CD4-positive, alpha-beta T cell treated with Interleukin-4 for 1 hour (primary cell): ENCODE measurements around the gene UGGT1.

Experiments
- DNase-seq, 2 donors: peaks; one replicate each; pipeline ENCODE4 v3.0.0-alpha.2; 2020 to 2022

The UGGT1 gene

DNA sequence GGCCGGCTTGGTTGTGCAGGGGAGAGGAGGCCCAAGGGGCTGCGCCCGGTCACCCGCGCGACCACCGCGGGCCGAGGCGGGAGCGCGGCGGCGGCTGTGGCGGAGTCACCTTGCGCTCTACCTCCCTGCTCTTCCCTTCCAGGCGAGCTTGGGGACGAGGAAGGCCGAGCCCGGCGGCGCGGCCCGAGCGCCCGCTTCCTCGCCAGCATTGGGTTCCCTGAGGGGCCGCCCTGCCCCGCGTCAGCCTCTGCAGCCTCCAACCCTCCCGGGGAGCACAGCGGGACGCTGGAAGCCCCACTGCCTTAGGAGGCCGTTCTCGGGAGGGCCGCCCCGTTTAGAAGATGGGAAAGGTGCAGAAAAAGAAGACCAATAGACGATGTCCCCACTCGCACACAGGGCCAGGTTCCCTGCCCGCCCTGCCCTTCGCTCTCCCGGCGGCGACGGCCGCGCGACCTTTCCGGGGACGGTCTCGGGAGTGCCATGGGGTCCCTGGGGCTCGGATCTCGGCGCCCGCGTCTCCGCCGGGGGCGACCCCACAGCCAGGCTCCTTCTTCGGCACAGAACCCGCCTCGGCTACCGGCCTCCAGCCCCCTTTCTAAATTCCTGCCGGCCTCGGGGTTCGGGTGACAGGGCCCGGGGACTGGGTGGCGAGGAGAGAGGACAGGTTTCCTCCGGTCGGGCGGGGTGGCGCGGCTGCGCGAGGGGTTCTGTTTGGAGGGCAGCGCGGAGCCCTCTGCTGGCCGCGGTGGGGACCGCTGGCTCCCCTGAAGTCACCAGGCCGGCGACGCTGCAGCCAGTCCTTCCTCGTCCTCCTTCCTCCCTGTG, 142.2 kb downstream of the UGGT1 start:
- DNase-seq, result peak; percentile 80 to 81

- no peak for DNase-seq
Measured at GRCh38 chr2:128233790-128234395, 142.9 kb downstream of the UGGT1 start.

DNA sequence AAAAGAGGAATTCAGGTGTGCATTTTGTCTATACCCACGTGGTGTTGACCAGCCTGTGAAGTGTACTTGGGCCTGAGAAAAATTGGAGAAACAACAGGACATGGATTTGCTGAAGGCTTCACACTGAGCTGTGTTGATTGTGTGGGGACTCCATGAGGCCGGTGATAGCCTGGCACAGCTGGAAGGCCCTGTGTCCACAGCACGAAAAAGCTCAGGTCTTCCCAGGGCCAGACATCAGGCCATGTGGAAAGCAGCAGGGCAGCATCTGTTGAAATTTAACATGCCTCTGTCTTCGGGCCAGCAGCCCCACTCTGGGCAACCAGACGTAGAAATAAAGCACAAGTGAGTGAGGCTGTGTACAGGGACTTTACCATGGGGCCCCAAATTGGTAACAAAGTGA, 143.6 kb downstream of the UGGT1 start:
- no peak for DNase-seq

- DNase-seq, result no peak
Measured at GRCh38 chr2:128235581-128235980, 144.6 kb downstream of the UGGT1 start.

- DNase-seq, result no peak
Measured at GRCh38 chr2:128236491-128237035, 145.6 kb downstream of the UGGT1 start.

- no peak for DNase-seq
Measured at GRCh38 chr2:128237081-128237534, 146.1 kb downstream of the UGGT1 start.

- DNase-seq, result no peak
Measured at GRCh38 chr2:128237911-128238697, 147.1 kb downstream of the UGGT1 start.

GRCh38 chr2:128241896-128242295, 150.9 kb downstream of the UGGT1 start:
- no peak for DNase-seq
